Transverse colon (tissue), 4 donors: ENCODE measurements around the gene NPC1. TPM values are rescaled to one million over a fixed set of nuclear protein-coding genes. Genes with fewer than 3 reads are reported as not detected.

ENCODE experiments used
- DNase-seq: peaks from one replicate; pipeline ENCODE4 v3.0.0-alpha.2; 2019
- H3K27ac ChIP-seq, 4 donors: fragments of 200-600 bp; sonication (generic); 2 replicates each; pipeline ENCODE4 v1.5.1; 2016 to 2018; ENCODE audit warnings: inconsistent platforms in 4 of 4
- H3K27me3 ChIP-seq: fragments of 200-600 bp; sonication (generic); 2 replicates; pipeline ENCODE4 v1.5.1; 2017; ENCODE audit warnings: inconsistent platforms
- H3K36me3 ChIP-seq, 4 donors: fragments of 200-600 bp; sonication (generic); 2 replicates each; pipeline ENCODE4 v1.5.1; 2017 to 2019; ENCODE audit warnings: inconsistent platforms in 4 of 4
- H3K4me1 ChIP-seq, 4 donors: fragments of 200-600 bp; sonication (generic); 2 replicates each; pipeline ENCODE4 v1.5.1; 2017 to 2020; ENCODE audit warnings: inconsistent platforms in 4 of 4
- H3K4me3 ChIP-seq, 4 donors: fragments of 200-600 bp; sonication (generic); 1 replicate in 1 of 4; 2 replicates in 3 of 4; pipeline versions ENCODE4 v1.5.1 to v1.6.1; 2017 to 2019; ENCODE audit warnings: inconsistent platforms in 4 of 4
- H3K9me3 ChIP-seq, 2 donors: fragments of 200-600 bp; sonication (generic); 2 replicates each; pipeline ENCODE4 v1.5.1; 2017 to 2019; ENCODE audit warnings: inconsistent platforms in 2 of 2
- EP300 ChIP-seq: sonication (generic); formaldehyde crosslinking; IDR thresholded peaks from one replicate; pipeline ENCODE4 v1.6.1; 2017; ENCODE audit warnings: antibody characterized with exemption, low read depth
- POLR2A ChIP-seq: fragments of 450-650 bp; IDR thresholded peaks from one replicate; pipeline ENCODE4 v1.6.1; 2016; ENCODE audit warnings: antibody characterized with exemption, mild to moderate bottlenecking, moderate library complexity
- POLR2AphosphoS5 ChIP-seq, 3 donors: sonication (generic); formaldehyde crosslinking; IDR thresholded peaks; one replicate each; pipeline ENCODE4 v1.6.1; 2016; ENCODE audit warnings: antibody characterized with exemption in 3 of 3
- WGBS, 2 donors: methylation state at CpG; one replicate each; pipeline ENCODE4 v1.1.5; 2018; ENCODE audit warnings: low coverage in 1 of 2; 5-methylcytosine and 5-hydroxymethylcytosine counted together
- in situ Hi-C, 4 donors: fragments of 200-750 bp; cut with MboI; loops; one replicate each; pipeline versions ENCODE4 v1.15.0 to v1.15.1; 2017; ENCODE audit warnings: low sequenced_read_pairs in 3 of 4, low pct_ligation_motif_present in 1 of 4, low pct_unique_long_range_greater_than_20kb in 1 of 4
- intact Hi-C: fragments of 100-400 bp; cut with DNase I; formaldehyde crosslinking; loops from one replicate; pipeline ENCODE4 v1.15.1; 2023; ENCODE audit warnings: low total_unique reads
- total RNA-seq, 4 donors: library from RNA; depleted of rRNA; stranded (reverse); fragments of >200 nt; gene quantifications; one replicate each; pipeline ENCODE4 v1.1.0, GENCODE V29; 2016
- TF ChIP-seq, protein P1 (sequence below), 5 experiments: fragments of 200-600 bp in 3 of 5; fragments of 450-650 bp in 2 of 5; sonication (generic) in 3 of 5; IDR thresholded peaks; 1 replicate in 2 of 5; 2 replicates in 3 of 5; pipeline ENCODE4 v1.5.1; 2016 to 2017; ENCODE audit warnings: antibody characterized with exemption in 5 of 5, inconsistent platforms in 3 of 5, mild to moderate bottlenecking in 2 of 5, moderate library complexity in 1 of 5

Gene NPC1
- total RNA-seq, 4 donors from 2014 or later: 33.6 to 96.1 (median 49.7) TPM

DNA sequence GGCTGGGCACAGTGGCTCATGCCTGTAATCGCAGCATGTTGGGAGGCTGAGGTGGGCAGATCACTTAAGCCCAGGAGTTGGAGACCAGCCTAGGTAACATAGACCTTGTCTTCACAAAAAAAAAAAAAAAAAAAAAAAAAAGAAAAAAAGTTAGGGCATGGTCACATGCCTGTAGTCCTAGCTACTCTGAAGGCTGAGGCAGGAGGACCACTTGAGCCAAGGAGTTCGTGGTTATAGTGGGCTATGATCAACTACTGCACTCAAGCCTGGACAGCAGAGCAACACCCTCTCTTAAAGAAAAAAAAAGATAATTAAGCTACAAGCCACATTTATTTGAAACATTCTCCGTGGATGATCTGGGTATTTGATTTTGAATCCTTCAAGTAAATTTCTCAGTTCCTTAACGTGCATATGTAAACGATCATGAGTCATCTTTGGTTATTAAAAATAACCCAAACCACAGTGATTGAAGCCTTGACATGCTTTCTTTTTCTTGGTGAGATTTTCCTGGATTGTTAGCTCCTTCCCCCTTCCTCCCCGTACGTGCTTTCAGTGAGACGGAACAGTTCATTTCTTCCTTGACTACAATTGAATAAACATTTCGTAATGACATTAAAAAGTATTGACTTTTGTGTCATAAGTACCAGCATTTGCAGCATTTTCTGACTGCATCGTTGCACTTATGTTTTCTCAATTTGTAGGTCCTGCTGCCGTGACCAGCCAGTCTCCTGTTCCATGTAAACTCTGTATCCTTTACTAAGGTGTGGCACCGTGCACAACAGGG, 62.7 kb downstream of the NPC1 start:
- H3K27ac ChIP-seq: no peak overlapping the region
- 63 to 66% methylated on average over 4 to 12 of the region's 12 CpGs for WGBS, 2 donors

DNA sequence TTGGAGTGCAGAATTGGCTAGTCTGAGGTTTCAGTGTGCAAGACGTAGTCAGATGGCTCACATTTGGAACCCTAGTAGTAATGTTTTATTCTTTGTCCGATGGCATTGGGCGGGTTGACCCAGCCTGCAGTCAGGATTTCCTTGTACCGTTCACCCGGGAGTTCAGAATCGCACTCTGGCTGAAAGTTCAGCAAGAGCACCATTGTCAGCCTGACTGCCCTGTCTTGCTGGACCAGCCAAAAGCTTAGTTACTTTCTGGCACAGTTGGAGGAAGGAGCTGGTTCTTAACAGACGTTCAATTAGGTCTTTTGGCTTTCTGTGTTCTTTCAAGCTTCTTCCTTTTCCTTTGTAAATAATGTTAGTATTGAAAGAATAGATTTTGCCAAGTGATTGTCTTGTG, 64.4 kb downstream of the NPC1 start:
- DNase-seq: no peak
- WGBS, 2 donors: 92% methylated on average over 7 of the region's 7 CpGs; no CpG with 5 or more reads in 1 of the 2 donors
- no peaks in the 10 kb centered on the region for H3K9me3 ChIP-seq
- intact Hi-C loops (no loop called here), in situ Hi-C loops (loop anchor here in 2 of 4 donors (5.0 to 10.0 kb wide), 2 partner anchors 55 to 63 kb away; partner anchors contain the start of gene NPC1 (in 1 of the 2))
- no peaks in the 10 kb centered on the region for H3K27me3 ChIP-seq
- H3K27ac ChIP-seq: no peak overlapping the region
- no peak for TF ChIP-seq EP300
- no peak for TF ChIP-seq POLR2AphosphoS5 (IDR thresholded peaks at IDR 0.05)
- TF ChIP-seq, protein P1, sequence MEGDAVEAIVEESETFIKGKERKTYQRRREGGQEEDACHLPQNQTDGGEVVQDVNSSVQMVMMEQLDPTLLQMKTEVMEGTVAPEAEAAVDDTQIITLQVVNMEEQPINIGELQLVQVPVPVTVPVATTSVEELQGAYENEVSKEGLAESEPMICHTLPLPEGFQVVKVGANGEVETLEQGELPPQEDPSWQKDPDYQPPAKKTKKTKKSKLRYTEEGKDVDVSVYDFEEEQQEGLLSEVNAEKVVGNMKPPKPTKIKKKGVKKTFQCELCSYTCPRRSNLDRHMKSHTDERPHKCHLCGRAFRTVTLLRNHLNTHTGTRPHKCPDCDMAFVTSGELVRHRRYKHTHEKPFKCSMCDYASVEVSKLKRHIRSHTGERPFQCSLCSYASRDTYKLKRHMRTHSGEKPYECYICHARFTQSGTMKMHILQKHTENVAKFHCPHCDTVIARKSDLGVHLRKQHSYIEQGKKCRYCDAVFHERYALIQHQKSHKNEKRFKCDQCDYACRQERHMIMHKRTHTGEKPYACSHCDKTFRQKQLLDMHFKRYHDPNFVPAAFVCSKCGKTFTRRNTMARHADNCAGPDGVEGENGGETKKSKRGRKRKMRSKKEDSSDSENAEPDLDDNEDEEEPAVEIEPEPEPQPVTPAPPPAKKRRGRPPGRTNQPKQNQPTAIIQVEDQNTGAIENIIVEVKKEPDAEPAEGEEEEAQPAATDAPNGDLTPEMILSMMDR (IDR thresholded peaks at IDR 0.05): no peak
- no peak for TF ChIP-seq POLR2A
- H3K4me3 ChIP-seq: no peak overlapping the region
- peaks cover 0 to 75% (median 33%) of the 10 kb centered on the region in 4 donors for H3K36me3 ChIP-seq
- H3K4me1 ChIP-seq: no peaks in the 10 kb centered on the region

More for the DNA sequence above, 62.7 kb downstream of the NPC1 start:
- intact Hi-C loops (no loop called here), in situ Hi-C loops (loop anchor here in 2 of 4 donors (5.0 to 10.0 kb wide), 2 partner anchors 54 to 61 kb away; partner anchors contain the start of gene NPC1 (in 1 of the 2))
- TF ChIP-seq, protein P1 (IDR thresholded peaks at IDR 0.05): no peak
- TF ChIP-seq EP300 (no peak), POLR2A (no peak), POLR2AphosphoS5 (IDR thresholded peaks at IDR 0.05) (no peak)
- no peaks in the 10 kb centered on the region for H3K9me3 ChIP-seq
- H3K4me1 ChIP-seq: no peaks in the 10 kb centered on the region
- H3K4me3 ChIP-seq: no peak overlapping the region
- DNase-seq: no peak
- peaks cover 0 to 81% (median 26%) of the 10 kb centered on the region in 4 donors for H3K36me3 ChIP-seq
- H3K27me3 ChIP-seq: no peaks in the 10 kb centered on the region

DNA sequence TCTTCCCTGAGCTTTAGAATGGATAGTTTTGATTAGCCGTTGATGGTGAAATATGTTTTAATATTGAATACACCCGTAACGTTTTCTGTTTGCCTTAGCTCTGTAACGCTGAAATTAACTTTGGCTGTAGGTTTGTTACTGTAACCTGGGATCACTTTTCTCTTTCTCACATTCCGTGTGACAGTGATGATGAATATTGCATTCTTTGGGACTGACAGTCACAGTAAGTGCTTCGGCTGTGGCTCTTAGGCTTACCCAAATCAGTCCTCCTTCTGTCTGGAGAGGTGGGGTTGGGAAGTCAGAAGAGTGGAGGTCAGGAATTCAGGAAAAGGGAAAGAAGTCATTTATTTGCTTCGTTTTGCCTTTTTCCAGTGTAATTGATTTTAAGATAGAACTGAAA, 65.0 kb downstream of the NPC1 start:
- DNase-seq: no peak
- TF ChIP-seq POLR2A (no peak), POLR2AphosphoS5 (IDR thresholded peaks at IDR 0.05) (no peak), EP300 (no peak)
- TF ChIP-seq, protein P1 (IDR thresholded peaks at IDR 0.05): no peak
- Histone ChIP-seq H3K36me3 (peaks cover 0 to 71% (median 33%) of the 10 kb centered on the region in 4 donors), H3K9me3 (no peaks in the 10 kb centered on the region), H3K27ac (no peak overlapping the region), H3K4me3 (no peak overlapping the region), H3K4me1 (no peaks in the 10 kb centered on the region), H3K27me3 (no peaks in the 10 kb centered on the region)
- WGBS, 2 donors: 90 to 91% methylated on average over 5 to 7 of the region's 7 CpGs
- in situ Hi-C loops (loop anchor here in 2 of 4 donors (5.0 to 10.0 kb wide), 2 partner anchors 56 to 64 kb away; partner anchors contain the start of gene NPC1 (in 1 of the 2)), intact Hi-C loops (no loop called here)

DNA sequence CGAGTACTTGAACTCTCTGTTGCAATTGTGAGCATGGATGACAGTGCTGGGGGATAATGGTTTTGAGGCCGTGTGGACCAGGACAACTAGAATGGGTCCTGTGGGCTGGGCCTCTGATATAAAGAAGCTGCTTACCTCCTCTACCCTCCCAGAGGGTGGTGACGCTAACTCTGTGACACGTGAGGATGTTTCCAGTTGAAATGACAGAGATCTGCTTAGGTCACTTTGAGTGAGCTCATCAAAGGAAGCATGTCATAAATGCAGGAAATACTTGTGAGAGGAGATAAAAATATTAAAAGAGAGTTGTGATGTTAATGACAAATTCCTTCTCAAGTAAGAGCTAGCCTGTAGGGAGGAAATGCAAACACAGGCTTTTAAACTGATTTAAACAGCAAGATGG, 66.6 kb downstream of the NPC1 start:
- H3K36me3 ChIP-seq: peaks cover 0 to 60% (median 29%) of the 10 kb centered on the region in 4 donors
- no peak for DNase-seq
- intact Hi-C loops: loop anchor here (5.0 kb wide), 1 partner anchor 68 kb away; the partner anchor contains the start of gene NPC1
- H3K27ac ChIP-seq: no peak overlapping the region
- in situ Hi-C loops: loop anchor here in 3 of 4 donors (5.0 to 10.0 kb wide), 4 partner anchors 45 to 65 kb away; partner anchors contain the start of gene NPC1 (in 1 of the 3)
- H3K4me3 ChIP-seq: no peak overlapping the region
- H3K9me3 ChIP-seq: no peaks in the 10 kb centered on the region
- WGBS, 2 donors: 88 to 92% methylated on average over 3 to 4 of the region's 4 CpGs
- TF ChIP-seq EP300 (no peak), POLR2AphosphoS5 (IDR thresholded peaks at IDR 0.05) (no peak), POLR2A (no peak)
- TF ChIP-seq, protein P1 (IDR thresholded peaks at IDR 0.05): no peak
- H3K4me1 ChIP-seq: no peaks in the 10 kb centered on the region
- H3K27me3 ChIP-seq: no peaks in the 10 kb centered on the region
